NCI-H226 (cell line): ENCODE measurements around the gene THUMPD3.
A peak's percentile ranks its signal among the peaks of the same experiment; 100 is the strongest.

ENCODE experiments used
- DNase-seq: peaks from one replicate; pipeline ENCODE4 v3.0.0-alpha.2; 2015

THUMPD3 gene

GRCh38 chr3:9397906-9398699, 35.2 kb downstream of the THUMPD3 start:
- peak; percentile 20 for DNase-seq

DNA sequence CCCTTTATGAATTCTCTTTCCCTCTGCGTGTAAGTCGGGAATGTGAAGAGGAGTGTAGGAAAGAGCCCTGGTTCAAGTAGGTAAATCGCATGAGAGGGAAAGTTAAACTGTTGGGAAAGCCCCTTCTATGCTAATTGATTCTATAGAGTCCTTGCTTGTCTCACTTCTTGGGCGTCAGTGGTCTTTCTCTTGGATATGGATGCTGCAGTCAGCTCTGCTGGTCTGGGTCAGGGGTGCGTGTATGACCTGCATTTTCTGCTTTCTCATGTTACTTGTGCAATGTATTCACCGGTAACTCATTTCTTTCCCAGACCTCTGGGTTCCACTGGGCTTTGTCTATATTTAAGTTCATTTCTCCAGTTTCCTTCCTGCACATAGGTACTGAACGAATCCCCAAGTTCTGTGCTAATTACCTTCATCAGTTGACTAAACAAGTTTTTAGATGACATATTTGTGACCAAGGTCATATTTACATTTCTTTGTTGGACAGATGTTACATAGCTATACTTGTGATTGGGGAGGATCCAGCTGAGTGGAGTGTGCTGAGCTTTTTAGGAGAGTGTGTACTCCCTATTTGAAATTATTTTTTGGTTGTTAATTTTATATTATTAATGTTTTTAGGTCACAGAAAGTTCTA, 36.0 kb downstream of the THUMPD3 start:
- DNase-seq: no peak

- DNase-seq: no peak
Observed at GRCh38 chr3:9399337-9399703, 36.5 kb downstream of the THUMPD3 start.

- peak; percentile 79 for DNase-seq
Observed at GRCh38 chr3:9399746-9400145, 36.9 kb downstream of the THUMPD3 start.

DNA sequence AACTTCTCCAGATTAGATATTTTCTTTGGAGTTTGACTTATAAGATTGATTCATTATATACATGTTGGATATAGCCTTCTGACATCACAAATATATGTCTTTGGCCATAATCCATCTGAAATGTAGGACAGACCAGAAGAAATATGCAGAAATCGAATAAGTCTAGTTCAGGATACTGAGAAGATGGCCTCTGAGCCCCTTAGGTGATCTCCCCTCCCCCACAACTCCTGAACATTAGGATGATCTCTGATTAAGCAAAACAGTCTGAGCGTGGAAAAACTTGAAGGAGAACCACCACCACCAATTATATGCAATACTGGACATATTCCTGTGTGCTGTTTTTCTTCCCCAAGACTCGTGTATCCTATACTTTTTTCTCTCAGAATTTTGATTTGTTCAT, 37.8 kb downstream of the THUMPD3 start:
- DNase-seq: no peak

- DNase-seq: no peak
Observed at GRCh38 chr3:9401986-9402385, 39.1 kb downstream of the THUMPD3 start.

- peak; percentile 62 for DNase-seq
Observed at GRCh38 chr3:9402410-9403228, 39.8 kb downstream of the THUMPD3 start.

GRCh38 chr3:9403463-9403862, 40.6 kb downstream of the THUMPD3 start:
- no peak for DNase-seq

DNA sequence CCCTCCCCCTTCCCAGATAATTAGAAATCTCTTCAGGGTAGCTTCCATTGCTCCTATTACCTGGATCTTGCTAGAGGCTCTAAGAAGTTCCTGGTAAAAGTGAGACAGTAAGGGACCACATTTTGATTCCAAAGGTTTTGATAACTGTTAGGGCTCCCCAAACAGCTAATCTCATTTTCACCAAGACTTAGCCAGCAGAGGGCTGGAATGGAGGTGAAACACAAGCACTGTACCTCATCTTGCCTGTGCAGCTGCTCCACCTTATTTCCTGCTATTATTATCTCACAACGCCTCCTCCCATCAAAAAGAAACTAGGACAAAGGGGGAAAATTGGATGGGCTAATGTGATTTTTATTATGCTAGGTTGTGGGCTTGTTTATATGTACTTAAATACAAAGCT, 41.8 kb downstream of the THUMPD3 start:
- DNase-seq: no peak

GRCh38 chr3:9405756-9406155, 42.9 kb downstream of the THUMPD3 start:
- no peak for DNase-seq

DNA sequence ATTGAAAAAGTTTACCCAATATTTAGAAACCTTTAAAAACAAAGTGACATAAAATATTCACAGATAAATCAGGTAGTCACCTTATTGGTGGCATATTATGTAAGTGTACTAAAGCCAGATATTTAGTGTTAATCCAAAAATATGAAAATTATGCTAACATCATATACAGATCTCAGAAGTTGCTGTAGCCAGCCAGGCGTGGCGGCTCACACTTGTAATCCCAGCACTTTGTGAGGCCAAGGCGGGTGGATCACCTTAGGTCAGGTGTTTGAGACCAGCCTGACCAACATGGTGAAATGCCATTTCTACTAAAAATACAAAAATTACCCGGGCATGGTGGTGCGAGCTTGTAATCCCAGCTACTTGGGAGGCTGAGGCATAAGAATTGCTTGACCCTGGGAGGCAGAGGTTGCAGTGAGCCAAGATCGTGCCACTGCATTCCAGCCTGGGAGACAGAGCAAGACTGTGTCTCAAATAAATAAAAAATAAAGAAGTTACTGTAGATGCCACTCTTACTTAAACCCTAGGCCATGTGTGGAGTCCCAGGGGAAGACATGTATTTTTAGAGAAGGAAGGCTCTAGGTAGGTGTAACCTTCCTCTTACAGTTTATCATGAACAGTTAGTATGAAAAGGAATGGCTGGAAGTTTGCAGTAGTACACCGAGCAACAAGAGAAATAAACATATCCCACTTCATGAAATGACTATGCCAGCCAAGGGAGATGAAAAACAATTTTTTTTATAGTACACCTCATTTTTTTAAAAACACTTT, 44.2 kb downstream of the THUMPD3 start:
- DNase-seq: no peak

DNA sequence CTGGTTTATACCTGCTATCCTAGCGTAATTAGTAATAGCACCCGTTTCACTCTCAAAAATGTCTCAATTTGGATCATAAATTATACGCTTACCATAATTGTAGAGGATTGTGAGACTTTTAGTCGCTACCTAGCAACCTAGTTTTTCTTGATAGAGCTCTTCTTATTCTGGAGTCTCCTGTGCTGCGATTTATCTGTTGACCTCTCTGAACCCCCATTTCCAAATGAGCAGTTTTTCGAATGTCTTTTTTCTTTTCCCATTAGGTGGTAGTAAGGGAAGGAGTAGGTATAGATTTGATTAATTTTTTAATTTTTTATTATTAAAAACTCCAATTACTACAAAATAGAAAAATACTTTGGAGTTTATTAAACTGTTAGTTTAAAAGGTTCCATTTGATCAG, 45.2 kb downstream of the THUMPD3 start:
- no peak for DNase-seq

GRCh38 chr3:9408546-9408945, 45.7 kb downstream of the THUMPD3 start:
- DNase-seq: no peak

DNA sequence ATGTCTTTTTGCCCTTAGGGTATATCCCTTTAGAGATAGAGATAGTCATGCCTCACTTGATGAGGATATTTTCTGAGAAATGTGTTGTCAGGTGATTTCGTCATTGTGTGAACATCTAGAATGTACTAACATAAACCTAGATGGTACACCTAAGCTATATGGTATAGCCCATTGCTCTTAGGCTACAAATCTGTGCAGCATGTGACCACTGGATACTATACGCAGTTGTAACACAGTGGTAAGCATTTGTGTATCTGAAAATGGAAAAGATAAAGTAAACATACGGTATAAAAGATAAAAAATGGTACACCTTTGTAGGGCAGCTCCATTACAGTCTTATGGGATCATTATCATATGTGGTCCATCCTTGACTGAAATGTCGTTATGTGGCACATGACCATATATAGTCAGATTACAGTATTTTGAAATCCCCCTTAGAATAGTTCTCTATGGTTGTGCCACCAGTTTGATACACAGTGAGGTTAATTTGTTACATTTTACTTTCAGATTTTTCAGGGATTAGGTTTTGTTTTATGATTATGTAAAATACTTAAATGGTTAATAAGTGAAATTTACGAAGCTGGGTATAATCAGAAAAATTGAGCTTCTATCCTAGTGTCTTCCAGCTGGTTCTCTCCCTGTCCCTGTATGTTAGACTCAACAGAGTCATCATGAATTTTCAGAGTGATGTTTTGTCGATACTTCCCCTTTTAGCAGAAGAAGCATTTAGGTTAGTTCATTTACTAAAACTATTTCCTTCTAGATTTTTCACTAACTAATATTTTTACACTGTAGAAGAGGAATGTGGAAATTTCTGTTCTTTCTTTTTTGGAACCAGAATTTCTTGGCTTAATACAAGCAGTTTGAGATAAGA, 47.4 kb downstream of the THUMPD3 start:
- DNase-seq: no peak

DNA sequence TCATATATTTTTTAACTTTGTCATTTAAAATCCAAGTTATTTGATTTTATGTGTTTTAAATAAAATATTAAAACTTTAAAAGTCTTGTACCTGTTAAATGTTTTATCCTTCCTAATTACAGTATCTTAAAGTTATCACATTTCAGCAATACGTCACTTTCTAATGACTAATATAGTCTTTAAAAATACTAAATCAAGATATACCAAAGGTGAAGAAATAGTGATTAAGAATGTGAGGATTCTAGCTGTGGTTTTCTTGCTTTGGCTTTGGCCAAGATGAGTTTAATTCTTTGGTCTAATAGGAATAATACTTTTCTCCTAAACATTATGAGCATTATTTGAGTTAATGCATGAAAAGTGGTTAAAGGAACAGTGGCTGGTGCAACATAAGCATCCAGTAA, 48.4 kb downstream of the THUMPD3 start:
- no peak for DNase-seq

DNA sequence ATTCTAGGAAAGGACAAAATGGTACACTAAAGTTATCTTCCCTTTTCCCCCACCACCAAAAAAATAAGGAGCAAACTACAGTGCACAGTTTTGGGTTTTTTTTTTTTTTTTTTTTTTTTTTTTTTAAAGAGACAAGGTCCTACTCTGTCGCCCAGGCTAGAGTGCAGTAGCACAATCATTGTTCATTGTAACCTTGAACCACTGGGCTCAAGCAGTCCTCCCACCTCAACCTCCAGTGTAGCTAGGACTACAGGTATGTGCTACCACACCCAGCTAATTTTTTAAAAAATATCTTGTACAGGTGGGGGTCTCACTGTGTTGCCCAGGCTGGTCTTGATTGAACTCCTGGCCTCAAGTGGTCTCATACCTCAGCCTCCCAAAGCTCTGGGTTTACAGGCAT, 49.4 kb downstream of the THUMPD3 start:
- DNase-seq: no peak

- DNase-seq: no peak
Observed at GRCh38 chr3:9414826-9415225, 52.0 kb downstream of the THUMPD3 start.

DNA sequence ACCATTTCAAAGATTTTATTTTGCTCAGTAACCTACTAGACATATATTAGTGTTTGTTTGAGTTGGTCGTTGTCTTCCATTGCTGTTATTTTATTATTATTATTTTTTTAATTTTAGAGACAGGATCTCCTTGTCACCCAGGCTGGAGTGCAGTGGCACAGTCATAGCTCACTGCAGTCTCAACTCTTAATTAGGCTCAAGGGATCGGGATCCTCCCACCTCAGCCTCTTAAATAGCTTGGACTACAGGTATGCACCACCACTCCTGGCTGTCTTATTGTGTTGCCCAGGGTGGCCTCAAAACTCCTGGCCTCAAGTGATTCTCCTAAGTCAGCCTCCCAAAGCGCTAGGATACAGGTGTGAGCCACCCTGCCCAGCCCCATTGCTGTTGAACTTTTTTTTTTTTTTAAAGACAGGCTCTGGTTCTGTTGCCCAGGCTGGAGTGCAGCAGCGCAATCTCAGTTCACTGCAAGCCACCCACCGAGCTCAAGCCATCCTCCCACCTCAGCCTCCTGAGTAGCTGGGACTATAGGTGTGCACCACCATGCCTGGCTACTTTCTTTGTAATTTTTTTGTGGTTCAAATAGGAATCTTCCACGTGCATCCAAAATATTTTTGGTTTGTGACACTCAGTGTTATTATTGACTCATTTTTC, 52.8 kb downstream of the THUMPD3 start:
- DNase-seq: no peak

GRCh38 chr3:9416139-9416780, 53.4 kb downstream of the THUMPD3 start:
- DNase-seq: no peak

DNA sequence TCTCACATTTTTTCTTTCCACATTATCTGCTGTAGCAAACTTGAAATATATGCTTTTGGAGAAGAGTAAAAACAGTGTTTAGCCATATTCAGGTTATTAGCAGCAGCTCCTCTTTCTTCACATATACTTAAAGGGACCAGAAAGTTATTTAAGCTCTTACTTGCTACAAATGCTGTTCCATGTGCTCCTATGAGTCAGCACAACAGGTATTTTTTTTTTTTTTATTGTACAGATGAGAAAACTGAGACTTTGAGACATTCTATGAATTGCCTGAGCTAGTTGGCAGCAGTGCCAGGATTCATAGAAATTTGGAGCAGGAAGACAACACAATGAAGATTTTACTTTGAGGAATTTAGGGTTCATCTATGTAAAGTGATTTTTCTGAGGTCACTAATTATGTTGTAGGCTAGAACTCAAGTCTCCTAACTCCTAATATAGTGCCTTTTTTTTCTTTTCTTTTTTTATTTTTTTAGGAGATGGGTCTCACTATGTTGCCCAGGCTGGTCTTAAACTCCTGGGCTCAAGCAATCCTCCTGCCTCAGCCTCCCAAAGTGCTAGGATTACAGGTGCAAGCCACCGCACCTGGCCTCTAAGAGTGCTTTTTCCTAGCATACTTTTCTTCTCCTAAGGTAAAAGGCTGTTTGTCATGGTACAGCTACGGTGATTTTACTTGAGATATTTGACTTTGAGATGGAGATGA, 58.1 kb downstream of the THUMPD3 start:
- DNase-seq: peak; percentile 23
